Measurements from ENCODE around the gene LCP2.

The LCP2 gene

DNA sequence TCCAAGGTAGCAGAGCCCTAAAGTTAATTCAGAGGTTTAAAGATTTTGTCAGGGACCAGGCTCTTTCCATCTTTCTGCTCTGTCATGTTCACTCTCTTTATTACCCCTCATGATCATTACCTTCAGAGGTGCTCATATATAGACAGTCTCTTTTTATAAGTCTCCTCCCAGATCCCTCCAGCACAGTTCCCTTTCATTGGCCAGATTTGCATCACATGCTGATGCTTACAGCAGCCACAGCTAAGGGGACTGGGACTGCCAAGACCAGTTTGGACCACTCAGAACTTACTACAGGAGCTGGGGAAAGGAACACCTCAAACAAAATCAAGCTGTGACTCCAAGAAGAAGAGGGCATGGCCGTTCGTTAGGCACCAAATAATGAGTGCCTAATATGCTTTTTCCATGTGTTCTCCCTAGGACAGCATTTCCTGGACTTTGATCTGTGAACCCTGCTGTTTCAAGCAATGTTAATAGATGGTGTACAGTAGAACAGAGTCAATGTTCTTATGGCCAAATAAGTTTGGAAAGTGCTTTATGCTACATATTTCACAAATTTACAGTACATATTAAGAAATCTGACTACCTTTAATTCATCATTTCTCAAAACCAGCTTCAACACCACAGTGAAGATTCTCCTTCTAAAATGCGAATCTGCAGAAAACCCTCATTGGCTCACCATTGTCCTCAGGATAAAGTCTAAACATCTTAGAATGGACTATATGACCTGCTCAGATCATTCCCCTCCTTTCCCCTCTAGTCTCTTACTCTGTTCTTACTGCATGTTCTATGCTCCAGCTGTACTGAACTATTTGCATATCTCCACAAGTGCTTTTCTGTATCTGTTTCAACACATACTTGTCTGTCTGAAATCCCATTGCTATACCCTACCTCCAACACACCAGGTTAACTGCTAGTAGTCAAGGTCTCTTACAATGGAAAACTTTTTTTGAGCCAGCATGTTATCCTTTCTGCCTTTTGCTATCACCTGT, 61.4 kb downstream of the LCP2 start:
- Mint-ChIP-seq H3K4me1 (no peaks in the 10 kb centered on the region), H3K4me3 (no peak overlapping the region), H3K27ac (no peak overlapping the region), H3K9me3 (no peaks in the 10 kb centered on the region), H3K36me3 (peaks cover 11% of the 10 kb centered on the region)
- DNase-seq (ENCODE audit: low spot score in 2 of 2) (peak in 1 of 2 donors; percentile 44), ATAC-seq (no peak)

DNA sequence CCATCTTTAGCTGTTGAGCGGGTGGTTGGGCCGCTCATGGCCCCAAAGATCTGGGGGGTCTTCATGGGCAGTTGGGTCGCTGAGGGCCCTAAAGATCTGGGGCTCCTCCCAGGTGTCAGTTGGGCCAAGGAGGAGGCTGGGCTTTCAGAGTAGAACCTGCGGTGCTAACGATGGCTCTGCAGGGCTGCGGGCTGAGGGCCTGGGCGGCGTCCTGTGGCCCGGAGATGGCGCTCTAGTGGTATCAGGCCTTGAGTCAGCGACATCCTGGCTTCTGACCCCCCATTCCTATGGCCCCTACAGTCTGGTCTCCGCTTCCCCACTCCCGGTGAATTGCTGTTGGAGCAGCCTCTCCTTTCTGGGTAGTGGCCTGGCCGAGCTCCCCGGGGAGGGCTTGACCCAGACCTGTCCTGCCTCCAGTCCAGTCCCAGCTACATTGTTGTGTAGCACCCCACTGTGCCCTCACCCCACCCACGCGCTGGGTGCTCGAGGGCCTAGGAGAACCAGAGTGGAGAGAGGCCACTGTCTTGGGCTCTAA, 64.2 kb downstream of the LCP2 start:
- Mint-ChIP-seq H3K9me3 (no peaks in the 10 kb centered on the region), H3K27ac (no peak overlapping the region), H3K4me3 (no peak overlapping the region), H3K4me1 (no peaks in the 10 kb centered on the region), H3K36me3 (no peaks in the 10 kb centered on the region)
- no peak for DNase-seq (ENCODE audit: low spot score in 2 of 2)
- ATAC-seq: no peak

- H3K4me1 Mint-ChIP-seq: no peaks in the 10 kb centered on the region
- H3K27ac Mint-ChIP-seq: no peak within 1 kb of the TSS
- no peaks in the 10 kb centered on the region for H3K9me3 Mint-ChIP-seq
- H3K36me3 Mint-ChIP-seq: no peaks in the 10 kb centered on the region
- ATAC-seq (no peak), DNase-seq (ENCODE audit: low spot score in 2 of 2) (no peak)
- H3K4me3 Mint-ChIP-seq: no peak within 1 kb of the TSS
These were observed 64.8 kb downstream of the LCP2 start, which contains the start of gene C5orf58 for GRCh38 chr5:170232786-170233185. TSS of gene C5orf58 (plus strand) at chr5:170232985. CDS start at chr5:170234977, 1,992 bp downstream.

- DNase-seq (ENCODE audit: low spot score in 2 of 2) (no peak), ATAC-seq (no peak)
- Mint-ChIP-seq H3K4me3 (no peak overlapping the region), H3K36me3 (no peaks in the 10 kb centered on the region), H3K4me1 (peaks cover 4% of the 10 kb centered on the region), H3K27ac (no peak overlapping the region), H3K9me3 (no peaks in the 10 kb centered on the region)
These were observed 68.7 kb downstream of the LCP2 start for GRCh38 chr5:170228762-170229435.

- H3K27ac Mint-ChIP-seq: peak overlapping the region; percentile 26
- ATAC-seq: no peak
- no peak overlapping the region for H3K4me3 Mint-ChIP-seq
- no peak for DNase-seq (ENCODE audit: low spot score in 2 of 2)
- peaks cover 4% of the 10 kb centered on the region for H3K4me1 Mint-ChIP-seq
- H3K36me3 Mint-ChIP-seq: no peaks in the 10 kb centered on the region
- H3K9me3 Mint-ChIP-seq: no peaks in the 10 kb centered on the region
These were observed 70.9 kb downstream of the LCP2 start for GRCh38 chr5:170226661-170227060.

- H3K4me1 Mint-ChIP-seq: peaks cover 4% of the 10 kb centered on the region
- H3K4me3 Mint-ChIP-seq: no peak overlapping the region
- H3K27ac Mint-ChIP-seq: no peak overlapping the region
- DNase-seq (ENCODE audit: low spot score in 2 of 2): no peak
- H3K36me3 Mint-ChIP-seq: no peaks in the 10 kb centered on the region
- no peaks in the 10 kb centered on the region for H3K9me3 Mint-ChIP-seq
- ATAC-seq: no peak
These were observed 71.4 kb downstream of the LCP2 start for GRCh38 chr5:170226129-170226615.

GRCh38 chr5:170225326-170226128, 72.0 kb downstream of the LCP2 start:
- peak; percentile 62 to 84 for DNase-seq (ENCODE audit: low spot score in 2 of 2)
- no peak overlapping the region for H3K4me3 Mint-ChIP-seq
- no peak overlapping the region for H3K27ac Mint-ChIP-seq
- H3K9me3 Mint-ChIP-seq: no peaks in the 10 kb centered on the region
- peaks cover 4% of the 10 kb centered on the region for H3K4me1 Mint-ChIP-seq
- H3K36me3 Mint-ChIP-seq: no peaks in the 10 kb centered on the region
- peak; percentile 70 for ATAC-seq

GRCh38 chr5:170223906-170224305, 73.7 kb downstream of the LCP2 start:
- no peak for ATAC-seq
- Mint-ChIP-seq H3K4me3 (no peak overlapping the region), H3K9me3 (no peaks in the 10 kb centered on the region), H3K4me1 (peaks cover 4% of the 10 kb centered on the region), H3K27ac (no peak overlapping the region), H3K36me3 (no peaks in the 10 kb centered on the region)
- DNase-seq (ENCODE audit: low spot score in 2 of 2): no peak

- H3K27ac Mint-ChIP-seq: no peak overlapping the region
- H3K4me3 Mint-ChIP-seq: no peak overlapping the region
- H3K4me1 Mint-ChIP-seq: peaks cover 4% of the 10 kb centered on the region
- no peaks in the 10 kb centered on the region for H3K36me3 Mint-ChIP-seq
- ATAC-seq (no peak), DNase-seq (ENCODE audit: low spot score in 2 of 2) (no peak)
- H3K9me3 Mint-ChIP-seq: no peaks in the 10 kb centered on the region
These were observed 74.2 kb downstream of the LCP2 start for GRCh38 chr5:170223360-170223759.

DNA sequence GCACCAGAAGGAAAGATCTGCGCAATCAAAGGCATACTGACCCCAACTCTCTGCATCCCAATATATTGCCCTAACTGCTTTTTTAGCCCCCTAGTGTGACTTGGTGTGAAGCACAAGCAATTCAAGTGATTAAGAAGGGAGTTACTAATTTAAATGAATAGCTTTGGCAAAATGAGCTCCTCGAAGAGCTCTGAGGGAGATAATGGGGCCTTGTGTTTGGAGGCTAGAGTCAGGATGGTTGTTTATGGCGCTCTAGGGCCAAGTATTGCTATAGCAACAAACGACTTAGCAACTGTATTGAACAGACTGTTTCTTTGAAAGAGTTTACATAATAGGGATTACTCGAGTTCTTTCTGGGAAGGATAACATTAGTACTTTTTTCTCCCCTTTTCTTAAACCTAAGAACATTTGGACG, 76.2 kb downstream of the LCP2 start:
- no peaks in the 10 kb centered on the region for H3K9me3 Mint-ChIP-seq
- ATAC-seq (no peak), DNase-seq (ENCODE audit: low spot score in 2 of 2) (no peak)
- H3K36me3 Mint-ChIP-seq: no peaks in the 10 kb centered on the region
- H3K4me1 Mint-ChIP-seq: peaks cover 4% of the 10 kb centered on the region
- H3K27ac Mint-ChIP-seq: no peak overlapping the region
- H3K4me3 Mint-ChIP-seq: no peak overlapping the region

- Mint-ChIP-seq H3K9me3 (no peaks in the 10 kb centered on the region), H3K36me3 (no peaks in the 10 kb centered on the region), H3K4me3 (no peak overlapping the region), H3K27ac (no peak overlapping the region), H3K4me1 (no peaks in the 10 kb centered on the region)
- ATAC-seq: no peak
- no peak for DNase-seq (ENCODE audit: low spot score in 2 of 2)
These were observed 77.4 kb downstream of the LCP2 start for GRCh38 chr5:170220191-170220590.

DNA sequence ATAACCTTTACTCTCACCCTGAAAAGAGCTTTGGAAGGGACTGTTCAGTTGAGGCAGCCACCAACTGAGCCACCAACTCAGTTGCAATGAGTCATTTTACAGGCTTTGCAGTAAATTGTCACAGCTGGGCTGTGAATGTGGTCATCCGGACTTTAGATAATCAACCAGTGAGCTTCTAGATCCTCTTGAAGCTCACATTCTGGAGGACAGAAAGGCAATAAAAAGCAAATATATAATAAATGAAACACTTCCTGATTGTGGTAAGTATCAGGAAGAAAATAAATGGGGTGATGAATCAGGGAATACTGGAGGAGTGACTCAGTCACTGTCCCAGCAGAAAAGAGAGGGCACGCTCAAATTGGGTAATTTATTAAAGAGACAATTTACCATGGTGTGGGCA, 78.0 kb downstream of the LCP2 start:
- Mint-ChIP-seq H3K27ac (no peak overlapping the region), H3K4me1 (no peaks in the 10 kb centered on the region), H3K4me3 (no peak overlapping the region), H3K36me3 (no peaks in the 10 kb centered on the region), H3K9me3 (no peaks in the 10 kb centered on the region)
- DNase-seq (ENCODE audit: low spot score in 2 of 2) (no peak), ATAC-seq (peak; percentile 55)

DNA sequence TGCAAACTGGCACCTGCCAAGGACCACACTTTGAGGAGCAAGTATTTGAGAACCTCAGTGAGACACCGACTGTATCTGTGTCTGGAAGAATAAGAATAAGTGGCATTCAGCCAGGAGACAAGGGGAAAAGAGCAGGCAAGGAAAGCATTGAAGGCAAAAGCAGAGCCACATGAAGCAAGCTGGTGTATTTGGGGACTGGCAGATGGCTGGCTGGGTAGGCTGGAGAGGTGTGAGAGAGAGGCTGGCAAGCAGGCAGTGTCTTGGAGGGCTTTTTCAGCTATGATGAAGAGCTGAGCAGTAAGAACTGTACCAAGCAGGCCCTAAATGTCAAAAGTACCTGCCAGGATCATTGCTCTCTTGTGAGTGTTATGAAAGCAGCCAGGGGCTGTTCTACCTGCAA, 78.9 kb downstream of the LCP2 start:
- Mint-ChIP-seq H3K4me3 (no peak overlapping the region), H3K4me1 (no peaks in the 10 kb centered on the region), H3K27ac (no peak overlapping the region), H3K9me3 (no peaks in the 10 kb centered on the region), H3K36me3 (no peaks in the 10 kb centered on the region)
- DNase-seq (ENCODE audit: low spot score in 2 of 2) (no peak), ATAC-seq (no peak)

DNA sequence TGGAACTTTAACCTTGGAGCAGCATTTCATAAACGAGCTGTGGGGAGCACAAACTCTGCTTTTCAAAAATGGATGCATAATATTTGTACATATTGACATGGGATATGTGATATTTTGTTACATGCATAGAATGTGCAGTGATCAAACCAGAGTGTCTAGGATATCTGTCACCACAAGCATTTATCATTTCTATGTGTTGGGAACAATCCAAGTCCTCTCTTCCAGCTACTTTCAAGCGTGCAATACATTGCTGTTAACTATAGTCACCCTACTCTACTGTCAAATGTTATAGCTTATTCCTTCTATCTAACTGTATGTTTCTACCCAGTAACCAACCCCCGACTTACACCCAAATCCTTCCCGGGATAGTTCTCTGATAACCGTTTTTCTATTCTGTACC, 79.7 kb downstream of the LCP2 start:
- no peaks in the 10 kb centered on the region for H3K36me3 Mint-ChIP-seq
- no peaks in the 10 kb centered on the region for H3K4me1 Mint-ChIP-seq
- ATAC-seq: no peak
- DNase-seq (ENCODE audit: low spot score in 2 of 2): no peak
- no peak overlapping the region for H3K4me3 Mint-ChIP-seq
- H3K9me3 Mint-ChIP-seq: no peaks in the 10 kb centered on the region
- no peak overlapping the region for H3K27ac Mint-ChIP-seq
